Measurements from ENCODE around the gene NDUFS8.

GRCh38 chr11:68053117-68053516 is 22.6 kb downstream of the NDUFS8 start:
- TF ChIP-seq CTCF (conservative IDR thresholded peaks at IDR 0.05; ENCODE audit: low read depth, low read length) = no peak
- no peak for TF ChIP-seq POLR2A (IDR thresholded peaks at IDR 0.05; ENCODE audit: low read depth, low read length)
